ENCODE results near the gene MFNG. TPM values are rescaled to one million over a fixed set of nuclear protein-coding genes. Genes with fewer than 3 reads are reported as not detected.
A peak's percentile ranks its signal among the peaks of the same experiment; 100 is the strongest.

MFNG gene
- total RNA-seq, 3 donors from 2014 or later (not counting 1 experiment from before 2014, with no cell fraction given) = 75.3 to 111 (median 110) TPM

DNA sequence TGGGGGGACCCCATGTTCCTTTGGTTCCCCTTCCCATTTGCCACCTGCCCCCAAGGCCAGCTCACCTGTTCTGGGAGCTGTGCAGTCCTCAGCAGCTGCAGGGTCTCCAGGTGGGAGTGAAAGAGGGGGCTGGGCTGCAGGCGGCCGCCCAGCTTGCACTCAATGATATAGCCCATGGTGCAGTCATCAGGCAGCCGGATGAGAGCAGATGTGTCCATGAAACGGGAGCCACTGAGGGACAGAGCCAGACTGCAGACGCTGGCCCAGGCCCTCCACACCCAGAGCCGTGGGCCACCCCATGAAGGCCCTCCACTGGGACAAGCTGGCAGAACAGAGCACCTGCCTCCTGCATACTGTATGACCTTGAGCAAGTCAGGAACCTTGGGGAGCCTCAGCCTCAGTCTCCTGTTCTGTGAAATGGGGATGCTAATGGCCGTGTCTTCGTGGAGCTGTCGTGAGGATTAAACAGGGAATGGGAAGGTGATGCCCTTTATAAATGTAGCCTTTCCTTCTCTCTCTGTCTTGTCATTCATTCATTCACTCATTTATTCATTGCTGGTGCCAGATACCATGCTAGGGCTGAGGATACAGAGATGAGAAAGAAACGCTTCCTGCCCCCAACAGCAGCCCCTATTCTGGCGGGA, 11.6 kb downstream of the MFNG start:
- Mint-ChIP-seq H3K27me3 (ENCODE audit: low read depth in 2 of 2) (no peaks in the 10 kb centered on the region), H3K9me3 (no peaks in the 10 kb centered on the region), H3K4me3 (no peak overlapping the region), H3K27ac (no peak overlapping the region), H3K4me1 (peaks cover 8 to 12% of the 10 kb centered on the region in 2 donors), H3K36me3 (no peaks in the 10 kb centered on the region)
- ATAC-seq (no peak), DNase-seq (no peak)
- WGBS (ENCODE audit: insufficient coverage) = 96% methylated on average over 10 of the region's 11 CpGs
- no peaks in the 10 kb centered on the region for H3K9me3 ChIP-seq (ENCODE audit: control insufficient read depth, insufficient read depth, low read length)
- TF ChIP-seq, protein P1, sequence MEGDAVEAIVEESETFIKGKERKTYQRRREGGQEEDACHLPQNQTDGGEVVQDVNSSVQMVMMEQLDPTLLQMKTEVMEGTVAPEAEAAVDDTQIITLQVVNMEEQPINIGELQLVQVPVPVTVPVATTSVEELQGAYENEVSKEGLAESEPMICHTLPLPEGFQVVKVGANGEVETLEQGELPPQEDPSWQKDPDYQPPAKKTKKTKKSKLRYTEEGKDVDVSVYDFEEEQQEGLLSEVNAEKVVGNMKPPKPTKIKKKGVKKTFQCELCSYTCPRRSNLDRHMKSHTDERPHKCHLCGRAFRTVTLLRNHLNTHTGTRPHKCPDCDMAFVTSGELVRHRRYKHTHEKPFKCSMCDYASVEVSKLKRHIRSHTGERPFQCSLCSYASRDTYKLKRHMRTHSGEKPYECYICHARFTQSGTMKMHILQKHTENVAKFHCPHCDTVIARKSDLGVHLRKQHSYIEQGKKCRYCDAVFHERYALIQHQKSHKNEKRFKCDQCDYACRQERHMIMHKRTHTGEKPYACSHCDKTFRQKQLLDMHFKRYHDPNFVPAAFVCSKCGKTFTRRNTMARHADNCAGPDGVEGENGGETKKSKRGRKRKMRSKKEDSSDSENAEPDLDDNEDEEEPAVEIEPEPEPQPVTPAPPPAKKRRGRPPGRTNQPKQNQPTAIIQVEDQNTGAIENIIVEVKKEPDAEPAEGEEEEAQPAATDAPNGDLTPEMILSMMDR (IDR thresholded peaks at IDR 0.05) = no peak
- no peak overlapping the region for H3K27ac ChIP-seq (ENCODE audit: low read length)
- H3K27me3 ChIP-seq (ENCODE audit: control insufficient read depth, insufficient read depth, low read length) = no peaks in the 10 kb centered on the region
- no peaks in the 10 kb centered on the region for H3K4me1 ChIP-seq (ENCODE audit: control insufficient read depth, insufficient read depth, low read length)
- intact Hi-C loops (cut with micrococcal nuclease) = no loop called here
- H3K36me3 ChIP-seq (ENCODE audit: control insufficient read depth, insufficient read depth, low read length) = peaks cover 71% of the 10 kb centered on the region
- H3K4me3 ChIP-seq (ENCODE audit: low read length) = no peak overlapping the region

DNA sequence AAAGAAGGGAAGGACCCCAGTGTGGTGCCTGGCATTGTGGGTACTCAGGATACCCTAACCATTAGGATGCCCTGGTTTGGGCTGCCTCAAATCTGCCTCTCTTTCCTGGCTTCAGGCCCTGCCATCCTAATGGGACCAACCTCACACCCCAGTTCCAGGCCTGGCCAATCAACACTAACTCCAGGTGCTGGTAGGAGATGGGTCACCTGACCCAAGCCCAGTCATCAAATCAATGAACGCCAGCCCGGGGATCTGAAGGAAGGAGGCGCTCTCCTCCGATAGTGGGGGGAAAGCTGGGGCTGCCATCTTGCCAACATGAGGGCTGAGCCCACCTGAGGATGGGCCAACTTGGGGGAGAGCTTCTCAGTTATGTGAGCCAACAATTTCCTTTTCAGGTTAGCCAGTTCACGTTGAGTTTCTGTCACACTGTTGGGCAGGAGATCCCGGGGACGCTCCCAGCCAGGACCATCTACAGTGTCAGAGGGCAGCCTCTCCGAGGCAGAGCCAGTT, 12.7 kb downstream of the MFNG start:
- Histone ChIP-seq H3K4me1 (ENCODE audit: control insufficient read depth, insufficient read depth, low read length) (no peaks in the 10 kb centered on the region), H3K4me3 (ENCODE audit: low read length) (no peak overlapping the region), H3K27ac (ENCODE audit: low read length) (no peak overlapping the region), H3K27me3 (ENCODE audit: control insufficient read depth, insufficient read depth, low read length) (no peaks in the 10 kb centered on the region), H3K9me3 (ENCODE audit: control insufficient read depth, insufficient read depth, low read length) (no peaks in the 10 kb centered on the region), H3K36me3 (ENCODE audit: control insufficient read depth, insufficient read depth, low read length) (peaks cover 68% of the 10 kb centered on the region)
- Mint-ChIP-seq H3K27ac (no peak overlapping the region), H3K4me1 (peaks cover 8% of the 10 kb centered on the region in 2 donors), H3K36me3 (no peaks in the 10 kb centered on the region), H3K9me3 (no peaks in the 10 kb centered on the region), H3K27me3 (ENCODE audit: low read depth in 2 of 2) (no peaks in the 10 kb centered on the region), H3K4me3 (no peak overlapping the region)
- intact Hi-C loops (cut with micrococcal nuclease) = no loop called here
- WGBS (ENCODE audit: insufficient coverage) = 96% methylated on average over 8 of the region's 8 CpGs
- ATAC-seq (no peak), DNase-seq (no peak)
- TF ChIP-seq, protein P1 (IDR thresholded peaks at IDR 0.05) = no peak

DNA sequence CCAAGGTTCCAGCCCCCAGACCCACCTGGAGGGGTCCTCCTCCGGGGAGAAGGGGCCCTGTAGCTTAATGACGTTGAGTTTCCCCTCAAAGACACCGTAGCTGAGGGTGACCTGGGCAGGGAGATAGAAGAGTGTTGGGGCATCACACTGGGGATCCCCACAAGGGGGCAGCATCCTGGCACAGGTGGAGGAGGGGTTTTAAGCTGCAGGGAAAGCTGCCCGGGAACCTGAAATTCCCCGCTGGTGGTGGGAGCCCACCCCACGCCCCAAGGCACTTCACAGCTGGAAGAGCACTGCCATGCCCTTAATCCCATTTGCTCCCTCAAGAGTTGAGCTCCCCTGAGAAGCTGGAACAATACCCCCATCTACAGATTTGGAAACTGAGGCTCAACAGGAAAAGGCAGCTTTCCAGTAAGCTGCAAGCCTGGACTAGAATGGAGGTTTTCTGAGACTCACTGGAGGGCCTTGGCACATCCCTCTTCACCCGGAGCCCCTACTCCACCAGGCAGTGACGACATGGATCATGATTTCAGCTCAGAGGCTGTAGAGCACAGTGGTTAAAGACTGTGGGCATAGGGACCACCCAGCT, 13.7 kb downstream of the MFNG start:
- ATAC-seq (peak in 1 of 3 donors; percentile 52), DNase-seq (peak in 1 of 2 donors; percentile 73)
- no peaks in the 10 kb centered on the region for H3K27me3 Mint-ChIP-seq (ENCODE audit: low read depth in 2 of 2)
- Histone ChIP-seq H3K27me3 (ENCODE audit: control insufficient read depth, insufficient read depth, low read length) (no peaks in the 10 kb centered on the region), H3K4me1 (ENCODE audit: control insufficient read depth, insufficient read depth, low read length) (no peaks in the 10 kb centered on the region), H3K4me3 (ENCODE audit: low read length) (no peak overlapping the region), H3K27ac (ENCODE audit: low read length) (no peak overlapping the region), H3K36me3 (ENCODE audit: control insufficient read depth, insufficient read depth, low read length) (peaks cover 59% of the 10 kb centered on the region), H3K9me3 (ENCODE audit: control insufficient read depth, insufficient read depth, low read length) (no peaks in the 10 kb centered on the region)
- H3K9me3 Mint-ChIP-seq = no peaks in the 10 kb centered on the region
- peaks cover 8% of the 10 kb centered on the region in 2 donors for H3K4me1 Mint-ChIP-seq
- WGBS (ENCODE audit: insufficient coverage) = 81% methylated on average over 7 of the region's 8 CpGs
- H3K36me3 Mint-ChIP-seq = no peaks in the 10 kb centered on the region
- no peak overlapping the region for H3K4me3 Mint-ChIP-seq
- TF ChIP-seq, protein P1 (IDR thresholded peaks at IDR 0.05) = peak; percentile 22
- intact Hi-C loops (cut with micrococcal nuclease) = no loop called here
- no peak overlapping the region for H3K27ac Mint-ChIP-seq
